Ovary (tissue), 3 donors: ENCODE measurements around the gene CLASP1.

Source experiments
- CTCF ChIP-seq, 3 donors: fragments of 450-650 bp in 2 of 3; fragments of 200-600 bp in 1 of 3; IDR thresholded peaks; one replicate each; pipeline versions ENCODE4 v1.5.1 to v1.8.0; 2016 to 2022; ENCODE audit warnings: antibody characterized with exemption in 3 of 3, mild to moderate bottlenecking in 1 of 3
- POLR2A ChIP-seq: fragments of 450-650 bp; IDR thresholded peaks from one replicate; pipeline ENCODE4 v1.6.1; 2017; ENCODE audit warnings: antibody characterized with exemption, mild to moderate bottlenecking, moderate library complexity
- donor health status: DM: no; HTN: no; CAD: no.

DNA sequence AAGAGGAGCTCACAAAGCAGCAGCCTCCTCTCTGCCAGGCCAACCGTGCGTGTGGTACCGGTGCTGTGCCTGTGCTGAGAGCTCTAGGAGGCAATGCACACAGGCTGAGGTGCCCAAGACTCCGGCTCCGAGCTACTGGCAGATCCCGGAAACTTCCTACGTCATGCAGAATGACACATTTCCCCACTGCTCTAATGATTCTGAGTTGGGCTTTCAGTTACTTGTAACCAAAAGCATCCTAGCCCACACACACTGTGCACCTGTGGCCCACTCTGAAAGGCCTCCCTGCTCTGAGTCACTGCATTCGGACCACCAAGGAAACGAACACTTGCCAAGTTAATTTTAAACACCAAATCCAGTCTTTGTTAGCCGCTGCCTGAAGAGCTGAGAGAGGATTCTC is 127.9 kb downstream of the CLASP1 start:
- no peak for TF ChIP-seq CTCF (IDR thresholded peaks at IDR 0.05)
- no peak for TF ChIP-seq POLR2A
